ENCODE measurements around the gene ZDHHC5. TPM values are rescaled to one million over a fixed set of nuclear protein-coding genes. Genes with fewer than 3 reads are reported as not detected.

Gene ZDHHC5
- total and polyA plus RNA-seq, 2 of the 13 experiments (the other 11 are each of a cell fraction or from before 2014, with no cell fraction given): 26.6 to 34.0 TPM

DNA sequence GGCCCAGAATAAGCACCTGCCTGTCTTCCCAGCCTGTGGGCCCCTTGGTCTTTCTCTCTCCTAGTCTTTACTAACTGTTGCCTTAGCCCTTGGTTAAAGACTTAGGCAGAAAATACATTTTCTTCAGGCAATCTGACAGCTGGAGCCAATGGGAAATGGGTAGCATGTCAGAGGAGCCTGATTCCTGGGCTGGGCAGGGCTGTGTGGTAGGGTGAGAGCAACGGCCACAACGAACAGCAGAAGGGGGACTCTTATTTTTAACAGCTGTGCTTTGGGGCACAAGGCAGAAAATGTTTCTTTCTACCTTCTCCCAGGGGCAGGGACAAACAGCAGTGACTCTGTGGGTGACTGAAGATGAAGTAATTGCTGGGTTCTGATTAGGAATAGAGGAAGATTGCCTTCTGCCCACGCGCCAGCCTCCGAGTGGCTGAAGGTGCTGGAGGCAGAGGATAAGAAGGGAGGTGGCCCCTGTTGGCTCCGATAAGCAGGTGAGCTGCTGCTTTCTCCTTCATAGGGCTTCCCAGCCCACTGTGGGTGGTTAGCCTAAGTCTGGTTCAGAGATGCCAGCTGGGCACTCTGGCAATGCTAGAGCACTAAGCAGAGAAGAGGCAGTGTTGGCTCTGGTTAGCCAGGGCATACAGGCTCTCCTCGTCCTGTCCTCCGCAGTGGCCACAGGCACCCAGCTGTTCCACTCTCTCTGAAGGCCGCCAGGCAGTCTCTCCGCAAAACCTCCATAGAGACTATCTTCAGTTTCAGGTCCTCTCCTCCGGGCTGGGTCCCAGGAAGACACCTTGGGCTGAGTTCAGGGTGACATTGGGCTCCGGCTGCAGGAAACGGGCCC is 19.7 kb upstream of the ZDHHC5 start (continued):
- TF ChIP-seq SOX6 (IDR thresholded peaks at IDR 0.05) (no peak), SOX6 (CRISPR knock-in tag; IDR thresholded peaks at IDR 0.05) (no peak), TBX2 (CRISPR knock-in tag; IDR thresholded peaks at IDR 0.05; ENCODE audit: borderline replicate concordance) (no peak), ZNF543 (CRISPR knock-in tag; IDR thresholded peaks at IDR 0.05) (no peak), ZFP41 (CRISPR knock-in tag; IDR thresholded peaks at IDR 0.05; ENCODE audit: borderline replicate concordance) (no peak), STAG1 (CRISPR knock-in tag; IDR thresholded peaks at IDR 0.05) (no peak), HOXA7 (CRISPR knock-in tag; IDR thresholded peaks at IDR 0.05) (no peak)

DNA sequence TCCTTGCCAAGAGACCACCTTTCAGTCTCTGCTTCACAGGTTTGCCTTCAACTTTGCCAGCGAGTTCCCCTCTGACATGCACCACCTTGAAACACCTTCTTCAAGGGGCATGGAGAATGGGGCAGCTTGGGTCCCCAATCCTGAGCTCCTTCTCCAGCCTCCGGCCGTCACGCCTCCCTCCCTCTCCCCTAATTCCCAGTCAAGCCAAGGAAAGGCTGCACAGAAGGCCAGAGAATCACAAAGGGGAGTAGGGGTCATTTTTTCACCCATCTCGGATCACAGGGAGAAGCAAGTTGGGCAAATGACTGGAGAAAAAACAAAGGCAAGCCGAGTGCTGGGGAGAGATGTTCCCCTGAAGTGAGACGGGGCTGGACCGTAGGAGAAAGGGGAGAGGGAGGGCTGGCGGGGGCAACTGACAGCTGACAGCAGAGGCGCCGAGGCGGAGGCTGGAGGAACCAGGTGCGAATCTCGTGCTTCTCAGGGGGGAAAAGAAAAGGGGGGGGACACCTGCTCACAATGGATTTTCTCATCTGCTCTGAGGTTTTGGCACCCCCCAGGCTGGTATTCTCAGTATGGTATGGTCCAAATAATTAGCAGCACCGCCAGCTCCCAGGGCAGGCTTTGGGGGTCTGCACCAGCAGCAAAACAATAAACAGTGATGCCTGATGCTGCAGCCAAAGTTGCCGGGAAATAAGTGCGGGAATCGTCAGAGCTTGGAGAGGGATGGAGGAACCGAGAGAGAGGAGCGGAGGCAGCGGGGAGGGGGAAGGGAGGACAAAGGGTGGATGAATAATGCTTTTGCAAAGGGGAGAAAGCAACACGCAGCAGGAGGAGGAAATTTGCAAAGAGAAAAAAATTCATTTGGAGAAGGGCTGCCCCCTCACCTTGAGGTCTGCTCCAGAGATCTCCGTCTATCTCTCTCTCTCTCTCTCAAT is 18.8 kb upstream of the ZDHHC5 start:
- Histone ChIP-seq H3K27ac (ENCODE audit: extremely low read length, insufficient read depth, low read length) (no peak overlapping the region), H3K36me3 (replicated peaks in 1 of 2; ENCODE audit: control insufficient read depth in 1 of 2, insufficient read depth in 2 of 2, low read length in 2 of 2) (no peaks in the 10 kb centered on the region), H3K79me2 (ENCODE audit: insufficient read depth, low read length) (no peaks in the 10 kb centered on the region), H2AFZ (ENCODE audit: low read length) (no peak overlapping the region), H3K9me3 (ENCODE audit: low read length) (no peaks in the 10 kb centered on the region), H3K9ac (ENCODE audit: insufficient read depth, low read depth, low read length) (no peak overlapping the region), H3K4me1 (ENCODE audit: insufficient read depth, low read length) (peaks cover 22% of the 10 kb centered on the region), H3K27me3 (ENCODE audit: control insufficient read depth in 1 of 2, insufficient read depth in 2 of 2, low read length in 2 of 2) (peaks cover 9 to 46% of the 10 kb centered on the region in 2 experiments), H4K20me1 (ENCODE audit: insufficient read depth, low read length) (no peaks in the 10 kb centered on the region), H3K4me2 (ENCODE audit: low read depth, low read length) (no peak overlapping the region; the same call in 1 of the 2 replicates), H3K4me3 (replicated peaks in 1 of 3; ENCODE audit: insufficient read depth in 1 of 3, low read depth in 2 of 3, low read length in 3 of 3) (no peak overlapping the region)
- no peak for DNase-seq (ENCODE audit: low spot score)
- TF ChIP-seq NFATC3 (CRISPR knock-in tag; IDR thresholded peaks at IDR 0.05) (no peak), MXI1 (IDR thresholded peaks at IDR 0.05; ENCODE audit: borderline replicate concordance, low read depth, low read length) (0 out of 3 replicates have a peak, but pooled peaks have one; percentile 28)
- in situ Hi-C loops (cut with HindIII; ENCODE audit: extremely low pct_ligation_motif_present, low pct_unique_long_range_greater_than_20kb) (loop anchor here (10.0 kb wide), 1 partner anchor 194 kb away; no protein-coding TSS in a partner anchor), intact Hi-C loops (cut with micrococcal nuclease; ENCODE audit: unreplicated experiment) (no loop called here)
- no peak for FAIRE-seq
- ChIA-PET POLR2A (interaction anchor here (1.4 kb wide), 1 partner anchor 9 kb away, joined by 3 read pairs; no protein-coding TSS in a partner anchor), CTCF (ENCODE audit: low intra/inter-chr PET ratio, low total read pairs) (no interaction called here)
- 16% methylated on average over 23 of the region's 23 CpGs for WGBS (ENCODE audit: low lambda C conversion rate)
- no peak for ATAC-seq
- BruUV-seq (replicated peaks): no TSS peak
